ENCODE measurements around the gene CGB2.
A peak's percentile ranks its signal among the peaks of the same experiment; 100 is the strongest.

Gene CGB2

DNA sequence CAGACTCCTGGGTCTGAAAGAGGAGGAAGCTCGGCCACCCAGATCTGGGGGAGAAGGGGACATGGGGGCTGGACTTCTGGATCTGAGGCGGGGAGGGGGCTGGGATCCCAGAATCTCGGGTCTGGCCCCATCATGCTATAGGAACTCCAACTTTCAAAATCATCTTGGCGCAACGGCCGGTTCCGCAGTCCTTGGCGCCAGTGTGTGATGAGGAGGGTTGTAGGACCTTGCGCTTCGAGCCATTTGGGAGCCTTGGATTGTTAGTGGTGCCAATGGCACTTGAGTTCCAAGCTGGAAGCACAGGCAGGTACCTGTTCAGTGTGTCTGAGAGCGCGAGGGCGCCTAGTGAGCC lies 37.7 kb upstream of the CGB2 start:
- H3K36me3 Mint-ChIP-seq (ENCODE audit: low read depth) = peaks cover 58% of the 10 kb centered on the region
- DNase-seq = no peak
- peak overlapping the region; percentile 99 for H3K4me3 Mint-ChIP-seq
- peaks cover 54% of the 10 kb centered on the region for H3K4me1 Mint-ChIP-seq (ENCODE audit: low read depth)
- H3K27ac Mint-ChIP-seq = peak overlapping the region; percentile 98
- no peaks in the 10 kb centered on the region for H3K27me3 Mint-ChIP-seq
- H3K9me3 Mint-ChIP-seq = no peaks in the 10 kb centered on the region

DNA sequence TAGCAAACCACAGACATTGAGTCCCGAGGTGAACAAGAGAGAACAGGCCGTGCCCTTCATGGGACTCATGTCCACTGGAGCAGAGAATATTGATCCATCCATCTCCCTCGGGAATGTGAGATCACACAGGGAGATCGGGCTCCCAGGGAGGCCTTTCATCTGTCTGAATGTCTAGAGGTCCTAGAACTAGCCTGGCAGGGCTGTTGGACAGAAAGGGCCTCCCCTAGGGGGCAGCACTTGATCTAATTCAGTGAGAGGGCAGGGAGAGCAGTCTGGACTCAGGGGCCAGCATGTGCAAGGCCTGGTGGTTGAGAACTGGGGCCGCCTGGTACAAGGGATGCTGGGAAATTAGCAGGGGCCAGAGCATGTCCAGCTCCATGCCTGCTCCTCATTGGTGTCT lies 33.7 kb upstream of the CGB2 start:
- peak; percentile 58 for DNase-seq
- Mint-ChIP-seq H3K27ac (peak overlapping the region; percentile 9), H3K9me3 (no peaks in the 10 kb centered on the region), H3K4me3 (no peak overlapping the region), H3K36me3 (ENCODE audit: low read depth) (peaks cover 68% of the 10 kb centered on the region), H3K4me1 (ENCODE audit: low read depth) (peaks cover 43% of the 10 kb centered on the region), H3K27me3 (no peaks in the 10 kb centered on the region)

DNA sequence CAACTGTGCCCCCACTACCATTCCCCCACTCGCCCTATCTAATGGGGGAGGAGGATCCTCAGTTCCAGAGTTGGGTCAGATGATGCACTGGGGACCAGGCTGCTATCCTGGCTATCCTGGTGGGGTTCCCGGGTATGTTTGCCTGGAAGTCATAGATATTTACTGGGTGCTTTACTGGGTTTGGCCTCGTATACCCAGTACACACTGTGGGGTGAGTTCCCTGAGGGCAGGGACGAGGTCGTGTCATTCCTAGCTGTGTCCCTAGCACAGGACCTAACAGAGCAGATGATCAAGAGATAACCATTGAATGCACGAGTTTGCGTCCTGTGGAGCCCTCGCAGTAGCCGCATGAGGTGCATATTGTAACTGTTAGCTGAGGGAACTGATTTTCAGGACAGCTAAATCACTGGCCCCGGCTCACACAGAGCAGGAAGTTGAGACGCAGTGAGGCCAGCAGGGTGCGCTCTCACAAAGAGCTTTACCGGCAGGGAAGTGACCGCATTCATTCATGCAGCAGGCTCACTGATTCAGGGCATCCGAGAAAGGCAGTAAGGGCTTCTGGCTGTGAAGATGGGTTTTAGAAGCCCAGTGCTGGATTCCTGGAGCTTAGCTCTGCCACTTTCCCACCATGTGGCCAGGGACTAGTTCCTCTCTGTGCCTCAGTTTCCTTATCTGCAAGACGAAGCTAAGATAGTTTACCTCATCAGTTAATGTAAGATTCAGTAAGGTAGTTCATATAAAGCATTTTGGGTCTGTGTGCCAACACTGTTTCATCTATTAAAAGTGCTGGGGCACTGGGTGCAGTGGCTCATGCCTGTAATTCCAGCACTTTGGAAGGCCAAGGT lies 32.0 kb upstream of the CGB2 start:
- Mint-ChIP-seq H3K9me3 (no peaks in the 10 kb centered on the region), H3K4me3 (no peak overlapping the region), H3K4me1 (ENCODE audit: low read depth) (peaks cover 35% of the 10 kb centered on the region), H3K27ac (peak overlapping the region; percentile 61), H3K36me3 (ENCODE audit: low read depth) (peaks cover 75% of the 10 kb centered on the region), H3K27me3 (no peaks in the 10 kb centered on the region)
- DNase-seq = peak; percentile 79

DNA sequence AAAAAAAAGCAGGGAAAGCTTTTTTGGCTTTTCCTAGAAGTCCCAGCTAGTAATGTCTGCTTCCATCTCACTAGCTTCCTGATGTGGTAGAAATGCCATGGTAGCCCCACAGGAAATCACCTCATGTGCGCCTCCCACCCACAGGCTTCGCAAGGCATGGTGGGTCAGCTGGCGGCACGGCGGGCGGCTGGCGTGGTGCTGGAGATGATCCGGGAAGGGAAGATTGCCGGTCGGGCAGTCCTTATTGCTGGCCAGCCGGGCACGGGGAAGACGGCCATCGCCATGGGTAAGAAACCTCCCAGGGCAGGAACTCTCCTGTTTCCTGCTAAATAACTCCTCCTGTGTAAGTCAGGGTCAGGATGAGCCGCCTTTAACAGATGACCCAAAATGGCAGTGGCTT lies 27.6 kb upstream of the CGB2 start:
- H3K36me3 Mint-ChIP-seq (ENCODE audit: low read depth) = peaks cover 81% of the 10 kb centered on the region
- H3K9me3 Mint-ChIP-seq = no peaks in the 10 kb centered on the region
- H3K4me3 Mint-ChIP-seq = no peak overlapping the region

DNA sequence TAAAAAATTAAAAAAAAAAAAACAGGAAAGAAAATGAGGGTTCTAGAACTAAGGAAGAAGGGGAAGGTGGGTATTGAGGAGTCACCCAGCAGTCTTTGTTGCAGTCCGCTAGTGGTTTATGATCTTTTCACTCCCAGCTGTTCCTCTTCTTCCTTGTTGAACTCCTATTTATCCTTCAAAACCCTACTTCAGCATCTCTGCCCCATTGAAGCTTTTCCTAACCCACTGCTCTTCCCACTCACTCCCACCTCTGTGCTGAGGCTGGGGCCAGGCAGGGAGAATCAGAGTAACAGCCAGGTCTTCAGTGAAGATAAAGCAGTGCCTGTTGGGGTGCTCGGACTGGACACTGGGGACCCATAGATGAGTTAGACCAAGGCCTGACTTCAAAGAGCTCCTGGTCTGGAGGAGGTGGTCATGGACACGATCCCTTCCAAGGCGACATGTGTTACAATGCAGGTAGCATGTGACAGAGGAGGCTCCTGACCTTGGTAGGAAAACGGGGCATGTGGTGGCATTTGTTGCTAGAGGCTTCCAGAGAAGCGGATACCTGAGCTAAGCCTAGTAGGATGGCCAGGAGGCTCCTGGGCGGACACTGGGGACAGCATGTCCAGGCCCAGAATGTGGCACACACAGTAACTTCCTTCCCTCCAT lies 26.6 kb upstream of the CGB2 start:
- H3K36me3 Mint-ChIP-seq (ENCODE audit: low read depth) = peaks cover 81% of the 10 kb centered on the region
- peak overlapping the region; percentile 31 for H3K27ac Mint-ChIP-seq
- no peaks in the 10 kb centered on the region for H3K4me1 Mint-ChIP-seq (ENCODE audit: low read depth)

More for the DNA sequence above, 27.6 kb upstream of the CGB2 start:
- no peak for DNase-seq
- H3K27me3 Mint-ChIP-seq = no peaks in the 10 kb centered on the region
- H3K4me1 Mint-ChIP-seq (ENCODE audit: low read depth) = peaks cover 9% of the 10 kb centered on the region
- H3K27ac Mint-ChIP-seq = no peak overlapping the region

DNA sequence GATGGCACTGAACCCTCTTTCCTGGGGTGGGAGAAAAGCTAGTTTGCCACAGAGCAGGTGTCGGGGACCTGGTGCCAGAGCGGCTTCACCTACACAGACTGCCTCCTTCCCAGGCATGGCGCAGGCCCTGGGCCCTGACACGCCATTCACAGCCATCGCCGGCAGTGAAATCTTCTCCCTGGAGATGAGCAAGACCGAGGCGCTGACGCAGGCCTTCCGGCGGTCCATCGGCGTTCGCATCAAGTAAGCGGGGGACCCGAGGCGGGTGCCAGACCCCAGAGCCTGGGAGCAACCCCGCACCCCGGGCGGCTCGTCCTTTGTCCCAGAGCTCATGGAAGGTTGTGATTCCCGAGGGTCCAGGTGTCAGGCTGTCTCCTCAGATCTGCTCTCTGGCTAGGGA lies 24.8 kb upstream of the CGB2 start:
- Mint-ChIP-seq H3K27ac (no peak overlapping the region), H3K9me3 (no peaks in the 10 kb centered on the region), H3K27me3 (no peaks in the 10 kb centered on the region), H3K4me3 (no peak overlapping the region), H3K36me3 (ENCODE audit: low read depth) (peaks cover 89% of the 10 kb centered on the region), H3K4me1 (ENCODE audit: low read depth) (no peaks in the 10 kb centered on the region)
- no peak for DNase-seq

More for the DNA sequence above, 26.6 kb upstream of the CGB2 start:
- no peak overlapping the region for H3K4me3 Mint-ChIP-seq
- no peak for DNase-seq
- no peaks in the 10 kb centered on the region for H3K9me3 Mint-ChIP-seq
- no peaks in the 10 kb centered on the region for H3K27me3 Mint-ChIP-seq

DNA sequence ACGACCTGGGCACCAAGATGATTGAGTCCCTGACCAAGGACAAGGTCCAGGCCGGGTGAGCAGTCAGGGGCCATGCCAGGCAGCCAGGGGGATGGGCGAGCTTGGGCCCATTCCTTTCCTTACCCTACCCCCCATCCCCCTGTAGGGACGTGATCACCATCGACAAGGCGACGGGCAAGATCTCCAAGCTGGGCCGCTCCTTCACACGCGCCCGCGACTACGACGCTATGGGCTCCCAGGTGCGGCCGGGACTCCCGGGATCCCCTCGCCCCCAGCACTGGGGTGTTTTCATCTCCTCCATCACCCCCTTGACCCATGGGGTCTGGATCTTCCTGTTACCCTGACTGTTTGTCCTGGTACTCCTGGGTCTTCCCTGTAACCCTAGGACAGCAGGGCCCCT lies 21.9 kb upstream of the CGB2 start:
- no peak overlapping the region for H3K27ac Mint-ChIP-seq
- no peaks in the 10 kb centered on the region for H3K27me3 Mint-ChIP-seq
- H3K4me1 Mint-ChIP-seq (ENCODE audit: low read depth) = no peaks in the 10 kb centered on the region
- no peak overlapping the region for H3K4me3 Mint-ChIP-seq
- DNase-seq = no peak
- peaks cover 88% of the 10 kb centered on the region for H3K36me3 Mint-ChIP-seq (ENCODE audit: low read depth)
- H3K9me3 Mint-ChIP-seq = no peaks in the 10 kb centered on the region

DNA sequence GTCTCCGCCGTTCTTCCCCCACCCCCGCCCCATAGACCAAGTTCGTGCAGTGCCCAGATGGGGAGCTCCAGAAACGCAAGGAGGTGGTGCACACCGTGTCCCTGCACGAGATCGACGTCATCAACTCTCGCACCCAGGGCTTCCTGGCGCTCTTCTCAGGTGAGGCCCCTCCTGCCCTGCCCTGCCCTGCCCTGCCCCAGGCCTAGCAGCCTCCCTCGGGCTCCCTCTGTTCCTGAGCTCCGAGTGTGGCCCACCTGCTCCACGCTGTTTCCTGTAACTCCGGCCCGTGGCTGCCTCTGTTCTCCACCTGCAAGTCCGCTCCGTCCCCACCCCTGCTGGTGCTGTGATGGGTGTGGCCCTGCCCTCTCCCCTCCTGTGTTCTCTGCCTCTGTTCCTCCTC lies 21.2 kb upstream of the CGB2 start:
- Mint-ChIP-seq H3K4me1 (ENCODE audit: low read depth) (no peaks in the 10 kb centered on the region), H3K36me3 (ENCODE audit: low read depth) (peaks cover 88% of the 10 kb centered on the region), H3K4me3 (no peak overlapping the region), H3K9me3 (no peaks in the 10 kb centered on the region), H3K27me3 (no peaks in the 10 kb centered on the region), H3K27ac (no peak overlapping the region)
- DNase-seq = no peak

DNA sequence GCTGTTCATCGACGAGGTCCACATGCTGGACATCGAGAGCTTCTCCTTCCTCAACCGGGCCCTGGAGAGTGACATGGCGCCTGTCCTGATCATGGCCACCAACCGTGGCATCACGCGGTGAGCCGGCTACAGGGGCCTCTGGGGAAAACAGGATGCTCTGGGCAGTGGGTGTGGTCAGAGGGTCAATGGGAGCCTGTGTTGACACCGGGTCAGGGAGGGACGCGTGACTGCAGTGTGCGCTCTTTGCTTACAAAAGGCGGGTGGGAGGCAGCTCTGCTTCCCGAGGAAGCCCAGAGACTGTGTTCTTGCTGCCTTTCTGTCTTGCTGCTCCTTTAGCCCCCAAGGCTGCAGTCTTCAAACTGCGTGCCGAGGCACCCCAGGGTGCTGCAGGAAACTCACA lies 20.5 kb upstream of the CGB2 start:
- Mint-ChIP-seq H3K9me3 (no peaks in the 10 kb centered on the region), H3K27ac (no peak overlapping the region), H3K36me3 (ENCODE audit: low read depth) (peaks cover 88% of the 10 kb centered on the region), H3K4me1 (ENCODE audit: low read depth) (no peaks in the 10 kb centered on the region), H3K27me3 (no peaks in the 10 kb centered on the region), H3K4me3 (no peak overlapping the region)
- DNase-seq = no peak

DNA sequence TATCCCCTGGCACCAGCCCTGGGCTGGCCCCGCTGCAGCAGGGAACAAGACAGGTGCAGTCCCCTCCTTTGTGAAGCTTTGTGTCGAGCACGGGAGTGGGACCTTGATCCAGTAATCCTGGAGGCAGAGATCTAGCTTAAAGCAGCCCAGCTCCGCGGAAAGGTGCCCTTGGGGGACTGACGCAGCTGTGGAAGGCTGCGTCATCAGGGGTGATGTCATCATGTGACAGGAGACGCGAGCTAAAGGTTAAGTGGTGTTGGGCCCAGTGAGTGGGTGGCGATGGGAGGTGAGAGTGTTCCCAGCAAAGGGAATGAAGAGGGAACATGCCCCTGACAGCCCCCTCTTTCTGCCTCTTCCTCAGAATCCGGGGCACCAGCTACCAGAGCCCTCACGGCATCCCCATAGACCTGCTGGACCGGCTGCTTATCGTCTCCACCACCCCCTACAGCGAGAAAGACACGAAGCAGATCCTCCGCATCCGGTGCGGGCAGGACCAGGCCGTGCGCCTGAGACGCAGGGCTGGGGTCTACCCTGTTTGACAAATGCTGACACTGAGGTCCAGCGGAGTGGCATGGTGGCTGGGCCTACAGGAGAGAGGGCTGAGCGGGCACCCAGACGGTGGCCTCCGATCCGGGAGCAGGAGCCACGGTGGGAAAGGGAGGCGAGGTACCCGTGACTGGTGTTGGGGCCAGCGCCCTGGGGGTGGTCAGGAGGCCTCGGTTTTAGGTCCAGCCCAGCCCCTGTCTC lies 17.4 kb upstream of the CGB2 start:
- Mint-ChIP-seq H3K36me3 (ENCODE audit: low read depth) (peaks cover 78% of the 10 kb centered on the region), H3K9me3 (no peaks in the 10 kb centered on the region), H3K27me3 (peaks cover 8% of the 10 kb centered on the region), H3K4me3 (no peak overlapping the region), H3K27ac (no peak overlapping the region), H3K4me1 (ENCODE audit: low read depth) (peaks cover 16% of the 10 kb centered on the region)
- DNase-seq = no peak

DNA sequence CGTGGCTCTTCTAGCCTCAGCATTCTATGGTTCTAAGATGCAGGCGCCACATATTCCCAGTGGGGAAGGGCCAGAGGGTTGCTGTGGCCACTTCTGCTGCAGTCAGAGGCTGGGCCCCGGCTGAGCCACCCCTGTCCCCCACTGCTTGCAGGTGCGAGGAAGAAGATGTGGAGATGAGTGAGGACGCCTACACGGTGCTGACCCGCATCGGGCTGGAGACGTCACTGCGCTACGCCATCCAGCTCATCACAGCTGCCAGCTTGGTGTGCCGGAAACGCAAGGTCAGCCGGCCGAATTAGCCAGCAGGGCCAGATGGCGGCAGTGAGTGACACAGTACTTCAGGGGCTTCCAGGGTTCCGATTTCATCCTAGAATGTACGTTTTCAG lies 16.8 kb upstream of the CGB2 start:
- DNase-seq = no peak
- H3K27me3 Mint-ChIP-seq = peaks cover 8% of the 10 kb centered on the region
- no peak overlapping the region for H3K27ac Mint-ChIP-seq
- H3K36me3 Mint-ChIP-seq (ENCODE audit: low read depth) = peaks cover 72% of the 10 kb centered on the region
- H3K9me3 Mint-ChIP-seq = no peaks in the 10 kb centered on the region
- H3K4me1 Mint-ChIP-seq (ENCODE audit: low read depth) = peaks cover 20% of the 10 kb centered on the region
- no peak overlapping the region for H3K4me3 Mint-ChIP-seq

DNA sequence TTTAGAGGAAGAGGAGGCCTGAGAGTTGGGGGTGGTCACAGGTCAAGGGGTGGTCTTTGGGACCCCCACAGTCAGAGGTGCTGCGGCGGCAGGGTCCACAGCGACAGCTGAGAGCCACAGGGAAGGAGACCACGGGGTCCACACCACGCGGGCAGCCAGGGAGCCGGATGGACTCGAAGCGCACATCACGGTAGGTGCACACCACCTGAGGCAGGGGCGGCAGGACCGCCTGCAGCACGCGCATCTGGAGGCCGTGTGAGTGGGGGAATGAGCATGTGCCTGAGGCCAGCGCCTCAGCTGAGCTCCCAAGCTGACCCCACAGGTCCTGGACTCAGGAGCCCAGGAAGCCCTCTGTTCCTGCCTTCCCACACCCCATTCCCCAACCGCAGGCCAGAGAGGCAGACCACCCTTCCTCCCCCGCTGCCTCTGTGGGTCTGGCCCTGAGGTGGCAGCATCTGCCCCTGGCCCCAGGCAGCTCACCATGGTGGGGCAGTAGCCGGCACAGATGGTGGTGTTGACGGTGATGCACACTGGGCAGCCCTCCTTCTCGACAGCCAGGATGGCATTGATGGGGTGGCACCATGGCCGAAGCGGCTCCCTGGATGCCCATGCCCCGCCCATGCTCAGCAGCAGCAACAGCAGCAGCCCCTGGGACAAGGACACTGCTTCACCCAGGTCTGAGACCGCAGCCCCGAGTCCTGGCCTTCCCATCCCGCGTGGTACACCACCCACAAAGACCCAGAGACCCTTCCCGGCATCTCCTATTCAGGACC lies 15.4 kb upstream of the CGB2 start:
- H3K4me3 Mint-ChIP-seq = no peak overlapping the region
- H3K27me3 Mint-ChIP-seq = peaks cover 12% of the 10 kb centered on the region
- no peak for DNase-seq
- peaks cover 26% of the 10 kb centered on the region for H3K4me1 Mint-ChIP-seq (ENCODE audit: low read depth)
- no peaks in the 10 kb centered on the region for H3K9me3 Mint-ChIP-seq
- no peak overlapping the region for H3K27ac Mint-ChIP-seq
- peaks cover 58% of the 10 kb centered on the region for H3K36me3 Mint-ChIP-seq (ENCODE audit: low read depth)

DNA sequence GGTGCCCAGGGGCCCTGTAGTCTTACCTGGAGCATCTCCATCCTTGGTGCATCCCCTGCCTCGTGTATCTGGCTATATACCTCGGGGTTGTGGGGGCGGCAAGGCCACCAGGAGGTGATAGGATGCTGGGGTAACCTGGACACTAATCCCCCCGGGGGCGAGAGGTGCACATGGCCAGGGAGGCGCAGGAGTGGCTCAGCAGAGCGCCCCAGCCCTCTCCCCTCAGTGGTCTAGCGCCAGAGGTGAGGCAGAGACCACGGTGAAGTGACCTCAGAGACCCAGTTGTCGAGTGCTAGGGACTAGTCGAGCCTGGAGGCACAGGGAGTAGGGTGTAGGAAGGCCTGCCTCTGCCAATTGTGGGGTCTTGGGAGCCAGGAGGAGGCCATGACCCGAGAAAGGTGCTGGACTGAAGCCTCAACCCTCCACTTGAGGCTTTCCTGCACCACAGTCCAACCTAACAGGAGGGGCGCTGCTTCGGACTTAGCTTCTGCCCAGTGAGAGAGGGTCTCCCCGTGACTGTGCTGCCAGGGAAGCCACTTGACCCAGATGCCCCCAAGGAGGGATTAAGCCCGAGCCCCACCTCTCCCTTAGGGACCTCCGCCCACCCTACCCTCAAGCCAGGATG lies 14.5 kb upstream of the CGB2 start, which contains the start of gene LHB:
Gene LHB (minus strand): TSS at position 51 of the 625 bp plus-strand sequence. CDS start 10 bp downstream, at position 41.
- Mint-ChIP-seq H3K27me3 (peaks cover 12% of the 10 kb centered on the region), H3K4me3 (peak within 1 kb of the TSS; percentile 74), H3K27ac (no peak within 1 kb of the TSS), H3K9me3 (no peaks in the 10 kb centered on the region), H3K36me3 (ENCODE audit: low read depth) (peaks cover 49% of the 10 kb centered on the region), H3K4me1 (ENCODE audit: low read depth) (peaks cover 34% of the 10 kb centered on the region)
- DNase-seq = no peak

All from activated T-cell treated with anti-CD3 and anti-CD28 coated beads, Interleukin-2, amount 50 U/mL, for 24 hours (primary cell).